A549 (cell line): Measurements from ENCODE around the gene LAMC3.

Source experiments
- CBX2 ChIP-seq: fragments of 200-600 bp; sonication (generic); IDR thresholded peaks from 2 replicates; pipeline ENCODE4 v1.6.1; 2016; ENCODE audit warnings: low read depth, mild to moderate bottlenecking, borderline replicate concordance
- EHMT2 ChIP-seq: fragments of 200-600 bp; sonication (generic); IDR thresholded peaks from 2 replicates; pipeline ENCODE4 v1.6.1; 2016; ENCODE audit warnings: antibody characterized with exemption, low read depth, mild to moderate bottlenecking, moderate library complexity
- GATA3 ChIP-seq: IDR thresholded peaks from 2 replicates; pipeline ENCODE4 v1.6.1; 2012; ENCODE audit warnings: borderline replicate concordance
- HDAC2 ChIP-seq: fragments of 200-600 bp; sonication (generic); IDR thresholded peaks from 2 replicates; pipeline ENCODE4 v1.6.1; 2016
- JUNB ChIP-seq: fragments of >200 bp; sonication (Bioruptor Twin); formaldehyde crosslinking; IDR thresholded peaks from 2 replicates; pipeline ENCODE4 v1.6.1; 2016
- KDM5A ChIP-seq: fragments of 200-600 bp; sonication (generic); IDR thresholded peaks from 2 replicates; pipeline ENCODE4 v1.6.1; 2016; ENCODE audit warnings: antibody characterized with exemption, mild to moderate bottlenecking
- MYC ChIP-seq: IDR thresholded peaks from 2 replicates; pipeline ENCODE4 v1.6.1; 2012; ENCODE audit warnings: mild to moderate bottlenecking, inconsistent platforms, low read length, improper control_type of control experiment, borderline replicate concordance
- POLR2A ChIP-seq: IDR thresholded peaks from 2 replicates; pipeline ENCODE4 v1.6.1; 2012; ENCODE audit warnings: mild to moderate bottlenecking, low read length
- TF ChIP-seq, protein P1 (sequence below): fragments of 200-600 bp; sonication (generic); IDR thresholded peaks from 2 replicates; pipeline ENCODE4 v1.6.1; 2016; ENCODE audit warnings: antibody characterized with exemption, mild to moderate bottlenecking, moderate library complexity
- TF ChIP-seq, protein P2 (sequence below): fragments of >200 bp; sonication (Bioruptor Twin); formaldehyde crosslinking; IDR thresholded peaks from 3 replicates; pipeline ENCODE4 v1.5.1; 2016
- TF ChIP-seq, protein P3 (sequence below): fragments of >200 bp; sonication (Bioruptor Twin); formaldehyde crosslinking; IDR thresholded peaks from 3 replicates; pipeline ENCODE4 v1.6.1; 2016
- TF ChIP-seq, protein P4 (sequence below): IDR thresholded peaks from 2 replicates; pipeline ENCODE4 v1.6.1; 2012; ENCODE audit warnings: low read depth, borderline replicate concordance

DNA sequence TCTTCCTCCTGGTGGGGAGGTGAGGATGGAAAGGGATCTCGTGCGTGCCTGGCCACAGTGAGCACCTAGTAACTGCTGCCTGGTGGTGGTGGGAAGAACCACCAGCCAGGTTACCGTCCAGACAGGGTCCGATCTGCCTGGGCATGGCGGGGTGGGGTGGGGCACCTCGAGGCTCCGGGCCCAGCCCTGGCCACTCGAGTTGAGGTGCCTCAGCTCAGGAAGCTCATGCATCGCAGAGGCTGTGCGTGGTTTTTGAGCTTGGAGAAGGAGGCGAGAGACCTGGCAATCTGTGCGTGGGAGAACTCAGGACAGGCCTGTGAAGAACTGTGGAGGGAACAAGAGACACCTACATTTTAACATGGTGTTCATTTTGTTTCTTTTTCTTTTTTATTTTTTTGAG is 38.9 kb upstream of the LAMC3 start:
- TF ChIP-seq, protein P1, sequence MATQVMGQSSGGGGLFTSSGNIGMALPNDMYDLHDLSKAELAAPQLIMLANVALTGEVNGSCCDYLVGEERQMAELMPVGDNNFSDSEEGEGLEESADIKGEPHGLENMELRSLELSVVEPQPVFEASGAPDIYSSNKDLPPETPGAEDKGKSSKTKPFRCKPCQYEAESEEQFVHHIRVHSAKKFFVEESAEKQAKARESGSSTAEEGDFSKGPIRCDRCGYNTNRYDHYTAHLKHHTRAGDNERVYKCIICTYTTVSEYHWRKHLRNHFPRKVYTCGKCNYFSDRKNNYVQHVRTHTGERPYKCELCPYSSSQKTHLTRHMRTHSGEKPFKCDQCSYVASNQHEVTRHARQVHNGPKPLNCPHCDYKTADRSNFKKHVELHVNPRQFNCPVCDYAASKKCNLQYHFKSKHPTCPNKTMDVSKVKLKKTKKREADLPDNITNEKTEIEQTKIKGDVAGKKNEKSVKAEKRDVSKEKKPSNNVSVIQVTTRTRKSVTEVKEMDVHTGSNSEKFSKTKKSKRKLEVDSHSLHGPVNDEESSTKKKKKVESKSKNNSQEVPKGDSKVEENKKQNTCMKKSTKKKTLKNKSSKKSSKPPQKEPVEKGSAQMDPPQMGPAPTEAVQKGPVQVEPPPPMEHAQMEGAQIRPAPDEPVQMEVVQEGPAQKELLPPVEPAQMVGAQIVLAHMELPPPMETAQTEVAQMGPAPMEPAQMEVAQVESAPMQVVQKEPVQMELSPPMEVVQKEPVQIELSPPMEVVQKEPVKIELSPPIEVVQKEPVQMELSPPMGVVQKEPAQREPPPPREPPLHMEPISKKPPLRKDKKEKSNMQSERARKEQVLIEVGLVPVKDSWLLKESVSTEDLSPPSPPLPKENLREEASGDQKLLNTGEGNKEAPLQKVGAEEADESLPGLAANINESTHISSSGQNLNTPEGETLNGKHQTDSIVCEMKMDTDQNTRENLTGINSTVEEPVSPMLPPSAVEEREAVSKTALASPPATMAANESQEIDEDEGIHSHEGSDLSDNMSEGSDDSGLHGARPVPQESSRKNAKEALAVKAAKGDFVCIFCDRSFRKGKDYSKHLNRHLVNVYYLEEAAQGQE = no peak
- TF ChIP-seq POLR2A = no peak
- TF ChIP-seq, protein P2, sequence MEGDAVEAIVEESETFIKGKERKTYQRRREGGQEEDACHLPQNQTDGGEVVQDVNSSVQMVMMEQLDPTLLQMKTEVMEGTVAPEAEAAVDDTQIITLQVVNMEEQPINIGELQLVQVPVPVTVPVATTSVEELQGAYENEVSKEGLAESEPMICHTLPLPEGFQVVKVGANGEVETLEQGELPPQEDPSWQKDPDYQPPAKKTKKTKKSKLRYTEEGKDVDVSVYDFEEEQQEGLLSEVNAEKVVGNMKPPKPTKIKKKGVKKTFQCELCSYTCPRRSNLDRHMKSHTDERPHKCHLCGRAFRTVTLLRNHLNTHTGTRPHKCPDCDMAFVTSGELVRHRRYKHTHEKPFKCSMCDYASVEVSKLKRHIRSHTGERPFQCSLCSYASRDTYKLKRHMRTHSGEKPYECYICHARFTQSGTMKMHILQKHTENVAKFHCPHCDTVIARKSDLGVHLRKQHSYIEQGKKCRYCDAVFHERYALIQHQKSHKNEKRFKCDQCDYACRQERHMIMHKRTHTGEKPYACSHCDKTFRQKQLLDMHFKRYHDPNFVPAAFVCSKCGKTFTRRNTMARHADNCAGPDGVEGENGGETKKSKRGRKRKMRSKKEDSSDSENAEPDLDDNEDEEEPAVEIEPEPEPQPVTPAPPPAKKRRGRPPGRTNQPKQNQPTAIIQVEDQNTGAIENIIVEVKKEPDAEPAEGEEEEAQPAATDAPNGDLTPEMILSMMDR = no peak
- TF ChIP-seq GATA3 = no peak
- no peak for TF ChIP-seq JUNB
- no peak for TF ChIP-seq EHMT2
- TF ChIP-seq CBX2 = no peak
- TF ChIP-seq, protein P3, sequence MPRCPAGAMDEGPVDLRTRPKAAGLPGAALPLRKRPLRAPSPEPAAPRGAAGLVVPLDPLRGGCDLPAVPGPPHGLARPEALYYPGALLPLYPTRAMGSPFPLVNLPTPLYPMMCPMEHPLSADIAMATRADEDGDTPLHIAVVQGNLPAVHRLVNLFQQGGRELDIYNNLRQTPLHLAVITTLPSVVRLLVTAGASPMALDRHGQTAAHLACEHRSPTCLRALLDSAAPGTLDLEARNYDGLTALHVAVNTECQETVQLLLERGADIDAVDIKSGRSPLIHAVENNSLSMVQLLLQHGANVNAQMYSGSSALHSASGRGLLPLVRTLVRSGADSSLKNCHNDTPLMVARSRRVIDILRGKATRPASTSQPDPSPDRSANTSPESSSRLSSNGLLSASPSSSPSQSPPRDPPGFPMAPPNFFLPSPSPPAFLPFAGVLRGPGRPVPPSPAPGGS = no peak
- TF ChIP-seq MYC = no peak
- TF ChIP-seq, protein P4, sequence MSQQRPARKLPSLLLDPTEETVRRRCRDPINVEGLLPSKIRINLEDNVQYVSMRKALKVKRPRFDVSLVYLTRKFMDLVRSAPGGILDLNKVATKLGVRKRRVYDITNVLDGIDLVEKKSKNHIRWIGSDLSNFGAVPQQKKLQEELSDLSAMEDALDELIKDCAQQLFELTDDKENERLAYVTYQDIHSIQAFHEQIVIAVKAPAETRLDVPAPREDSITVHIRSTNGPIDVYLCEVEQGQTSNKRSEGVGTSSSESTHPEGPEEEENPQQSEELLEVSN = no peak
- no peak for TF ChIP-seq HDAC2
- TF ChIP-seq KDM5A = no peak
